Measurements from ENCODE around the gene ASCL2. TPM values are rescaled to one million over a fixed set of nuclear protein-coding genes. Genes with fewer than 3 reads are reported as not detected.

The ASCL2 gene
- total and polyA plus RNA-seq, 4 donors = 0.20 to 0.90 (median 0.45) TPM

GRCh38 chr11:2267306-2267850 lies 3.0 kb downstream of the ASCL2 start:
- no peak overlapping the region for H3K27ac ChIP-seq (ENCODE audit: low read depth, low read length)
- H3K27me3 ChIP-seq (ENCODE audit: control insufficient read depth, insufficient read depth, low read length) = peaks cover 47% of the 10 kb centered on the region

GRCh38 chr11:2266586-2267305 lies 3.6 kb downstream of the ASCL2 start:
- Histone ChIP-seq H3K9me3 (ENCODE audit: control insufficient read depth, insufficient read depth, low read length) (no peaks in the 10 kb centered on the region), H3K36me3 (ENCODE audit: control insufficient read depth, insufficient read depth, low read length) (no peaks in the 10 kb centered on the region), H3K27ac (ENCODE audit: low read depth, low read length) (no peak overlapping the region), H3K4me3 (ENCODE audit: low read depth, low read length) (no peak overlapping the region), H3K4me1 (ENCODE audit: control insufficient read depth, insufficient read depth, low read length) (peaks cover 23% of the 10 kb centered on the region), H3K27me3 (ENCODE audit: control insufficient read depth, insufficient read depth, low read length) (peaks cover 44% of the 10 kb centered on the region)
- DNase-seq (ENCODE audit: low read depth in 4 of 6, low spot score in 6 of 6) = no peak
- 97% methylated on average over 21 of the region's 26 CpGs for WGBS (ENCODE audit: insufficient coverage)

More at GRCh38 chr11:2267306-2267850, 3.0 kb downstream of the ASCL2 start:
- no peak for DNase-seq (ENCODE audit: low read depth in 4 of 6, low spot score in 6 of 6)
- WGBS (ENCODE audit: insufficient coverage) = 72% methylated on average over 11 of the region's 12 CpGs
- H3K4me1 ChIP-seq (ENCODE audit: control insufficient read depth, insufficient read depth, low read length) = peaks cover 20% of the 10 kb centered on the region
- H3K36me3 ChIP-seq (ENCODE audit: control insufficient read depth, insufficient read depth, low read length) = no peaks in the 10 kb centered on the region
- H3K9me3 ChIP-seq (ENCODE audit: control insufficient read depth, insufficient read depth, low read length) = no peaks in the 10 kb centered on the region
- no peak overlapping the region for H3K4me3 ChIP-seq (ENCODE audit: low read depth, low read length)

DNA sequence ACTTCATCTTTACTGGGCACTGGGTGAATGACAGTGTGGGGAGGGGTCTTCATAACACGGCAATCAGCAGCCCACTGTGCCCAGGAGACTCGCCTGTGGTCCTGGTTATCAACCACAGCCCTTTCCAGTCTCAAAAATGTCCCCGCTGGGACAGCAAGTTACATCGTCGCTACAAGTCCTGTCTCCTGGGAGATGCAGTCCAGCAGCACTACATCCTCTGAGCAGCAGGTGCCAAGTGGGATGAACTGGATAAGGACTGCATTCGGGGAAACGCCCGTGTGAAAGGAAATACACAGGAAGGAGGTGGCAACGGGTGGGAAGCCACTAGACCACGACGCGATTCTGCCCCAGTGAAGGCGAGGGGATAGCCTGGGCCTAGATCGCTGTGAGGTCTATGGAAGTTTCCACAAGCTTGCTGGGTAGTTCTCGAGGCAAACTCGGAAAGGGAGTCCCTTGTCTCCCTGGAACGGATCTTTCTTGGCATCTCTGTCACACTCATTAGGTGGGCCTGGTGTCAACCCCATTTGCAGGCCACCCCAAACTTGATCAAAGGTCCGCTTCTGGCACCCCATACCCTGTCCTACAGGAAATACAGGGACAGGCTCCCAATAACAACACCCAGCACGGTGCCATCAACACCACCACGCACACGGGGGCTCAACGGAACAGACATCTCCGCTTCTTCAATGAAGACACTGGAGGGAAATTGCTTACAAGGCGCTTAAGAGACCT lies 4.4 kb downstream of the ASCL2 start:
- Histone ChIP-seq H3K27me3 (ENCODE audit: control insufficient read depth, insufficient read depth, low read length) (peaks cover 37% of the 10 kb centered on the region), H3K4me1 (ENCODE audit: control insufficient read depth, insufficient read depth, low read length) (peaks cover 26% of the 10 kb centered on the region), H3K27ac (ENCODE audit: low read depth, low read length) (no peak overlapping the region), H3K4me3 (ENCODE audit: low read depth, low read length) (no peak overlapping the region), H3K36me3 (ENCODE audit: control insufficient read depth, insufficient read depth, low read length) (no peaks in the 10 kb centered on the region), H3K9me3 (ENCODE audit: control insufficient read depth, insufficient read depth, low read length) (no peaks in the 10 kb centered on the region)
- no peak for DNase-seq (ENCODE audit: low read depth in 4 of 6, low spot score in 6 of 6)
- WGBS (ENCODE audit: insufficient coverage) = 81% methylated on average over 21 of the region's 24 CpGs

DNA sequence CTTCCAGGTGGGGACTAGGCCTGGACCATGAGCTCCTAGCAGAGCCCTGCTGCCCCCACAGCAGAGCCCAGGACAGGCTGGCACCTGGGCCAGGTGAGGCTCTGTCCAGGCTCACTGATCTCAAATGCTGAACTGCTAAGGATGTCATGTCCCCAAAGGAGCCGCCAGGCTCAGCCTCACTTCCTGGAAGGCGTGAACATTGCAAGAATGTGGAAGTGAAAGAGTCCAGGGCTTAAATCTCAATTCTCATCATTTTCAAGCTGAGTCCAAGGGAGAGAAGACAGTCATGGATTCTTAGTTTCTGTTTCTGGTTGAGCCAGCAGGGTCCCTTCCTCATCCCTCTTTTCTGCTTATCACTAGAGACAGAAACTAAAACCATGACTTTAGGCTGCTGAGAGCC lies 5.0 kb downstream of the ASCL2 start:
- Histone ChIP-seq H3K36me3 (ENCODE audit: control insufficient read depth, insufficient read depth, low read length) (peaks cover 3% of the 10 kb centered on the region), H3K27me3 (ENCODE audit: control insufficient read depth, insufficient read depth, low read length) (peaks cover 31% of the 10 kb centered on the region), H3K27ac (ENCODE audit: low read depth, low read length) (no peak overlapping the region), H3K4me3 (ENCODE audit: low read depth, low read length) (no peak overlapping the region), H3K9me3 (ENCODE audit: control insufficient read depth, insufficient read depth, low read length) (no peaks in the 10 kb centered on the region), H3K4me1 (ENCODE audit: control insufficient read depth, insufficient read depth, low read length) (peaks cover 25% of the 10 kb centered on the region)
- no peak for DNase-seq (ENCODE audit: low read depth in 4 of 6, low spot score in 6 of 6)
- 66% methylated on average over 2 of the region's 2 CpGs for WGBS (ENCODE audit: insufficient coverage)

- WGBS (ENCODE audit: insufficient coverage) = 88% methylated on average over 19 of the region's 22 CpGs
- H3K27me3 ChIP-seq (ENCODE audit: control insufficient read depth, insufficient read depth, low read length) = peaks cover 27% of the 10 kb centered on the region
- H3K9me3 ChIP-seq (ENCODE audit: control insufficient read depth, insufficient read depth, low read length) = no peaks in the 10 kb centered on the region
- H3K36me3 ChIP-seq (ENCODE audit: control insufficient read depth, insufficient read depth, low read length) = peaks cover 3% of the 10 kb centered on the region
- no peak for DNase-seq (ENCODE audit: low read depth in 4 of 6, low spot score in 6 of 6)
- peaks cover 22% of the 10 kb centered on the region for H3K4me1 ChIP-seq (ENCODE audit: control insufficient read depth, insufficient read depth, low read length)
- H3K27ac ChIP-seq (ENCODE audit: low read depth, low read length) = no peak overlapping the region
- no peak overlapping the region for H3K4me3 ChIP-seq (ENCODE audit: low read depth, low read length)
These were observed 5.9 kb downstream of the ASCL2 start for GRCh38 chr11:2264366-2265053.

DNA sequence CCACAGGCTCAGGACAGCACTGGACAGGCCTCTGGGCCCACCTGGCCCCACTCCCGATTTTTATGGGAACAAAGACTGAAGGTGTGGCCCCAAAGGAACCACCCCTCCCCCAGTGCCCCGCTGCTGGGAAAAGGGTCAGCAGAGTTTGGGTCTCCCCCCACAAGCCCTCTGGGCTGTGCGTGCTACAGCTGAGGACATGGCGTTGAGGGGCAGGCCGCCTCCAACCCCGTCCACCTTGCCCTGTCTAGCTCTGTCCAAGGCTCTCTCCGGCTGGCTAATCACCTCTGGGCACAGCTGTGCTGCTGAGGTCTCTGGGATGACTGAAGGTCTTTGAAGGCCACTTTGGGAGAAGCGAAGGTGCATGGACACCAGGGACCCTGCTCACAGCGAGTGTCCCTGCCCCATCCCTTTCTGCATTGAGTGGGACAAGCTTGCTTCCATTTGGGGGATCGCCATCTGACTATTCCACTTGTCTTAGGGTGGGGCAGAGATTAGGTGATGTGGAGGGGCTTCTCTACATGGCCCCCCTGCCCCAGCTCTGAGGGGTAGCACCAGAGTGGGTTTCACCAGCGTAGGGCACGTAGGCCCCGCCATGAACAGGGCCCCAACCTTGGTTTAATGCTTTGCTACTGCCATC lies 6.5 kb downstream of the ASCL2 start:
- Histone ChIP-seq H3K27ac (ENCODE audit: low read depth, low read length) (no peak overlapping the region), H3K4me3 (ENCODE audit: low read depth, low read length) (no peak overlapping the region), H3K4me1 (ENCODE audit: control insufficient read depth, insufficient read depth, low read length) (peaks cover 18% of the 10 kb centered on the region), H3K27me3 (ENCODE audit: control insufficient read depth, insufficient read depth, low read length) (peaks cover 22% of the 10 kb centered on the region), H3K9me3 (ENCODE audit: control insufficient read depth, insufficient read depth, low read length) (no peaks in the 10 kb centered on the region), H3K36me3 (ENCODE audit: control insufficient read depth, insufficient read depth, low read length) (peaks cover 3% of the 10 kb centered on the region)
- WGBS (ENCODE audit: insufficient coverage) = 95% methylated on average over 8 of the region's 13 CpGs
- no peak for DNase-seq (ENCODE audit: low read depth in 4 of 6, low spot score in 6 of 6)

GRCh38 chr11:2263071-2263565 lies 7.3 kb downstream of the ASCL2 start:
- no peak for DNase-seq (ENCODE audit: low read depth in 4 of 6, low spot score in 6 of 6)
- WGBS (ENCODE audit: insufficient coverage) = 78% methylated on average over 6 of the region's 10 CpGs
- Histone ChIP-seq H3K9me3 (ENCODE audit: control insufficient read depth, insufficient read depth, low read length) (no peaks in the 10 kb centered on the region), H3K36me3 (ENCODE audit: control insufficient read depth, insufficient read depth, low read length) (peaks cover 3% of the 10 kb centered on the region), H3K4me3 (ENCODE audit: low read depth, low read length) (no peak overlapping the region), H3K27me3 (ENCODE audit: control insufficient read depth, insufficient read depth, low read length) (peaks cover 15% of the 10 kb centered on the region), H3K4me1 (ENCODE audit: control insufficient read depth, insufficient read depth, low read length) (peaks cover 14% of the 10 kb centered on the region), H3K27ac (ENCODE audit: low read depth, low read length) (no peak overlapping the region)

DNA sequence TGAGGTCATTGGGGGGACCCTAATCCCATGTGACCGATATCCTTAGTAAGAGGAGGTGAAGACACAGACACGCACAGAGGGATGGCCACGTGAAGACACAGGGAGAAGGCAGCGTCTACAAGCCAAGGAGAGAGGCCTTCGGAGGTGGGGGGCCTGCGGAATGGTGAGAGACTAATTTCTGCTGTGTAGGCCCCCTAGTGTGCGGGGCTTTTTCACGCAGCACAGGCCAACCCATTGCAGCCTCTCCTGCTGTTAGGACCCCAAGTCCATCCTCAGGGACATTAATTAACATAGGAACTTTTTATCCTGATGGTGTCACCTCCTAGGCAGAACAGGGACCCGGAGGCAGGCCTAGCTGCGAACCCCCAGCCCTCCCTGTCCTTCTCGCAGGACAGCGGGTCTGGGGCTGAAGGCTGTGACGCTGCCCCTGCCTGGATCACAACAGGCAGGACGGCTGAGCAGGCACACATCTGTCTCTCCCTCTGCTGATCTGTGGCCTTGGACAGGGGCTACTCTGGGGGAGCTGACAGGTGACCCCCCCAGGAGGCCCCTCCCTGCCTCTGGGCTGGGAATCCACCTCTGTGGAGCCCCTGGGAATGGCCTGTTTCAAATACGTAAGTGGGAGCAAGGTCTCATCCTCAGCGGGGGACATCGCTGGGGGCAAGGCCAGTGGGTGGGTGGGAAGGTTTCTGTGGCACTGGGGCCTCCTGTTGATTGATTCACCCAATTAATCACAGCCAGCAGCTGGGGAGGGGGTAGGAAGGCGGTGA lies 7.9 kb downstream of the ASCL2 start:
- Histone ChIP-seq H3K4me3 (ENCODE audit: low read depth, low read length) (no peak overlapping the region), H3K36me3 (ENCODE audit: control insufficient read depth, insufficient read depth, low read length) (peaks cover 3% of the 10 kb centered on the region), H3K4me1 (ENCODE audit: control insufficient read depth, insufficient read depth, low read length) (peaks cover 14% of the 10 kb centered on the region), H3K27ac (ENCODE audit: low read depth, low read length) (no peak overlapping the region), H3K9me3 (ENCODE audit: control insufficient read depth, insufficient read depth, low read length) (no peaks in the 10 kb centered on the region), H3K27me3 (ENCODE audit: control insufficient read depth, insufficient read depth, low read length) (peaks cover 9% of the 10 kb centered on the region)
- WGBS (ENCODE audit: insufficient coverage) = 73% methylated on average over 14 of the region's 18 CpGs
- DNase-seq (ENCODE audit: low read depth in 4 of 6, low spot score in 6 of 6) = no peak

Data from spinal cord (tissue), 10 donors.